AG20443 (cell line): ENCODE data around the gene MIER1.
A peak's percentile ranks its signal among the peaks of the same experiment; 100 is the strongest.
"Not testable (repeated sequence)": the region's sequence is repeated elsewhere in the genome, so short reads cannot be mapped to it uniquely, and the experiment has no call there.

ENCODE experiments used
- DNase-seq: peaks from one replicate; pipeline ENCODE4 v3.0.0; 2012; ENCODE audit warnings: low spot score, mixed read lengths

MIER1 gene

GRCh38 chr1:66938613-66939012 is 13.8 kb downstream of the MIER1 start:
- DNase-seq = no peak

- no peak for DNase-seq
Measured at GRCh38 chr1:66940981-66941380, 16.2 kb downstream of the MIER1 start.

GRCh38 chr1:66943361-66943969 is 18.7 kb downstream of the MIER1 start:
- no peak for DNase-seq

- DNase-seq = no peak
Measured at GRCh38 chr1:66944330-66945274, 19.8 kb downstream of the MIER1 start.

- no peak for DNase-seq
Measured at GRCh38 chr1:66945316-66945715, 20.5 kb downstream of the MIER1 start.

GRCh38 chr1:66947267-66947666 is 22.5 kb downstream of the MIER1 start:
- DNase-seq = no peak

GRCh38 chr1:66951513-66951912 is 26.7 kb downstream of the MIER1 start:
- peak; percentile 9 for DNase-seq

GRCh38 chr1:66954208-66954607 is 29.4 kb downstream of the MIER1 start:
- DNase-seq = no peak

GRCh38 chr1:66957938-66958337 is 33.1 kb downstream of the MIER1 start:
- no peak for DNase-seq

GRCh38 chr1:66966188-66966873 is 41.5 kb downstream of the MIER1 start:
- not testable (repeated sequence) for DNase-seq

- DNase-seq = no peak
Measured at GRCh38 chr1:66968574-66968973, 43.8 kb downstream of the MIER1 start.

GRCh38 chr1:66978201-66978600 is 53.4 kb downstream of the MIER1 start:
- no peak for DNase-seq

- DNase-seq = not testable (repeated sequence)
Measured at GRCh38 chr1:66979621-66980020, 54.8 kb downstream of the MIER1 start.

GRCh38 chr1:66980745-66981367 is 56.1 kb downstream of the MIER1 start:
- no peak for DNase-seq

GRCh38 chr1:66981679-66982078 is 56.9 kb downstream of the MIER1 start:
- peak; percentile 13 for DNase-seq

GRCh38 chr1:66982561-66983260 is 57.9 kb downstream of the MIER1 start:
- DNase-seq = no peak

GRCh38 chr1:66984491-66984890 is 59.7 kb downstream of the MIER1 start:
- DNase-seq = no peak

GRCh38 chr1:66985835-66986234 is 61.0 kb downstream of the MIER1 start:
- DNase-seq = no peak

- no peak for DNase-seq
Measured at GRCh38 chr1:66993076-66993475, 68.3 kb downstream of the MIER1 start.

GRCh38 chr1:66996018-66996682 is 71.4 kb downstream of the MIER1 start:
- DNase-seq = peak; percentile 66

- no peak for DNase-seq
Measured at GRCh38 chr1:66998972-66999371, 74.2 kb downstream of the MIER1 start.
